PC-9 (cell line): ENCODE results near the gene APELA. TPM values are rescaled to one million over a fixed set of nuclear protein-coding genes. Genes with fewer than 3 reads are reported as not detected.
"Not testable (repeated sequence)": the region's sequence is repeated elsewhere in the genome, so short reads cannot be mapped to it uniquely, and the experiment has no call there.

ENCODE experiments used
- BruUV-seq: library from RNA; stranded (reverse); fragments of 400-500 nt; replicated peaks from 2 replicates; lab custom pipeline; 2021; lab: Mats Ljungman, UMichigan
- CTCF ChIA-PET: fragments of 300-600 bp; sonication (Branson Sonifier 250); formaldehyde crosslinking; loops from one replicate; lab custom pipeline; 2022; ENCODE audit warnings: antibody characterized with exemption; lab: Charles Lee
- POLR2A ChIA-PET: fragments of 300-600 bp; sonication (Branson Sonifier 250); formaldehyde crosslinking; loops from one replicate; lab custom pipeline; 2022; ENCODE audit warnings: antibody characterized with exemption; ENCODE audit not compliant: unreplicated experiment; lab: Charles Lee
- DNase-seq, 2 experiments: peaks; one replicate each; pipeline versions ENCODE4 v3.0.0 to v3.0.0-alpha.2; 2015 to 2022; ENCODE audit warnings: mixed read lengths in 1 of 2
- H2AFZ ChIP-seq: fragments of 200-600 bp; sonication (generic); 2 replicates; pipeline ENCODE4 v1.8.1; 2017; ENCODE audit warnings: antibody characterized with exemption
- H3F3A ChIP-seq: fragments of 200-600 bp; sonication (generic); 2 replicates; pipeline ENCODE4 v1.8.1; 2017; ENCODE audit warnings: antibody characterized with exemption, mild to moderate bottlenecking, low read depth; ENCODE audit not compliant: insufficient read depth
- H3K27ac ChIP-seq: fragments of 200-600 bp; sonication (generic); 2 replicates; pipeline ENCODE4 v1.6.1; 2016; ENCODE audit warnings: mixed run types
- H3K27me3 ChIP-seq: fragments of 200-600 bp; sonication (generic); 2 replicates; pipeline ENCODE4 v1.6.1; 2016; ENCODE audit warnings: low read depth, mixed run types; ENCODE audit not compliant: insufficient read depth
- H3K36me3 ChIP-seq: fragments of 200-600 bp; sonication (generic); 2 replicates; pipeline ENCODE4 v1.6.1; 2016; ENCODE audit warnings: low read depth, mixed run types
- H3K4me1 ChIP-seq: fragments of 200-600 bp; sonication (generic); replicated peaks from 2 replicates; pipeline ENCODE4 v1.6.1; 2016; ENCODE audit warnings: mixed run types; ENCODE audit not compliant: insufficient read depth
- H3K4me2 ChIP-seq: fragments of 200-600 bp; sonication (generic); 2 replicates; pipeline ENCODE4 v1.6.1; 2017; ENCODE audit warnings: mixed run types
- H3K4me3 ChIP-seq: fragments of 200-600 bp; sonication (generic); 2 replicates; pipeline ENCODE4 v1.6.1; 2016; ENCODE audit warnings: mixed run types
- H3K79me2 ChIP-seq: fragments of 200-600 bp; sonication (generic); 2 replicates; pipeline ENCODE4 v1.6.1; 2017; ENCODE audit warnings: low read depth, mixed run types
- H3K9me2 ChIP-seq: fragments of 200-600 bp; sonication (generic); 2 replicates; pipeline ENCODE4 v1.8.1; 2017; ENCODE audit warnings: mild to moderate bottlenecking; ENCODE audit not compliant: insufficient read depth
- H3K9me3 ChIP-seq: fragments of 200-600 bp; sonication (generic); 2 replicates; pipeline ENCODE4 v1.8.1; 2016; ENCODE audit warnings: low read depth; ENCODE audit not compliant: insufficient read depth
- H4K20me1 ChIP-seq: fragments of 200-600 bp; sonication (generic); 2 replicates; pipeline ENCODE4 v1.8.1; 2017; ENCODE audit not compliant: insufficient read depth
- EZH2 ChIP-seq: fragments of 200-600 bp; sonication (generic); IDR thresholded peaks from 2 replicates; pipeline ENCODE4 v1.8.0; 2017; ENCODE audit warnings: antibody characterized with exemption, low read depth
- intact Hi-C: fragments of 100-400 bp; cut with micrococcal nuclease; formaldehyde crosslinking; loops from one replicate; pipeline ENCODE4 v1.10.0; 2022; ENCODE audit not compliant: unreplicated experiment
- total RNA-seq: library from RNA; stranded (reverse); gene quantifications from 2 replicates; pipeline ENCODE4 v1.2.3, GENCODE V29; 2021
- TF ChIP-seq, protein P1 (sequence below): fragments of 200-600 bp; sonication (generic); conservative IDR thresholded peaks from 2 replicates; pipeline ENCODE4 v1.6.1; 2017; ENCODE audit warnings: mixed run types, antibody characterized with exemption, mild to moderate bottlenecking, moderate library complexity

The APELA gene
- total RNA-seq, 1 experiment from 2014 or later = not detected

DNA sequence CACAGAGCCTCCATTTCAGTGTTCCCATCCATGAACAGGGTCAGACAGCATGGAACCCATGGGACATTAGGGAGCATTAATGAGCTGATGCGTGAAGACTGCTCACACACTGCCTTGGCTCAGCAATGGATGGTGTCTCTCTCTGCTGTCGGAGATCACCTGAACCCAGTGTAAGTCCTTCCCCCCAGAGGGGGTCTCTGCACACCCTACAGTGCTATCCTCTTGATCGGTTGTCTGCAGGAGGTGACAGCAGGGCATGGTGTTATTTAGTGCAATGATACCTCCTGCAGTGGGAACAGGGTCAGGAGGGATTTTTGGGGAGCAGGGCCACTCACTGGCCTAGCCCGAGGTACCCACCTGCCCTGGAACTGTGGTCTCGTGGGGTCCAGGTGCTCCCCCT, 25.6 kb downstream of the APELA start:
- no peak for TF ChIP-seq EZH2
- TF ChIP-seq, protein P1, sequence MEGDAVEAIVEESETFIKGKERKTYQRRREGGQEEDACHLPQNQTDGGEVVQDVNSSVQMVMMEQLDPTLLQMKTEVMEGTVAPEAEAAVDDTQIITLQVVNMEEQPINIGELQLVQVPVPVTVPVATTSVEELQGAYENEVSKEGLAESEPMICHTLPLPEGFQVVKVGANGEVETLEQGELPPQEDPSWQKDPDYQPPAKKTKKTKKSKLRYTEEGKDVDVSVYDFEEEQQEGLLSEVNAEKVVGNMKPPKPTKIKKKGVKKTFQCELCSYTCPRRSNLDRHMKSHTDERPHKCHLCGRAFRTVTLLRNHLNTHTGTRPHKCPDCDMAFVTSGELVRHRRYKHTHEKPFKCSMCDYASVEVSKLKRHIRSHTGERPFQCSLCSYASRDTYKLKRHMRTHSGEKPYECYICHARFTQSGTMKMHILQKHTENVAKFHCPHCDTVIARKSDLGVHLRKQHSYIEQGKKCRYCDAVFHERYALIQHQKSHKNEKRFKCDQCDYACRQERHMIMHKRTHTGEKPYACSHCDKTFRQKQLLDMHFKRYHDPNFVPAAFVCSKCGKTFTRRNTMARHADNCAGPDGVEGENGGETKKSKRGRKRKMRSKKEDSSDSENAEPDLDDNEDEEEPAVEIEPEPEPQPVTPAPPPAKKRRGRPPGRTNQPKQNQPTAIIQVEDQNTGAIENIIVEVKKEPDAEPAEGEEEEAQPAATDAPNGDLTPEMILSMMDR = no peak
- POLR2A ChIA-PET = no interaction called here

GRCh38 chr4:164904336-164904735, 27.4 kb downstream of the APELA start:
- Histone ChIP-seq H3K79me2 (no peaks in the 10 kb centered on the region), H3K9me2 (no peaks in the 10 kb centered on the region), H3K4me3 (no peak overlapping the region), H3K27ac (no peak overlapping the region), H3K36me3 (no peaks in the 10 kb centered on the region), H3K4me1 (no peaks in the 10 kb centered on the region), H3K4me2 (no peak overlapping the region), H4K20me1 (no peaks in the 10 kb centered on the region), H2AFZ (no peak overlapping the region), H3F3A (no peaks in the 10 kb centered on the region), H3K9me3 (no peaks in the 10 kb centered on the region), H3K27me3 (no peaks in the 10 kb centered on the region)
- no peak for DNase-seq
- CTCF ChIA-PET = no interaction called here
- POLR2A ChIA-PET = no interaction called here
- intact Hi-C loops = no loop called here
- no TSS peak for BruUV-seq
- TF ChIP-seq, protein P1 = no peak
- TF ChIP-seq EZH2 = no peak

More for the DNA sequence above, 25.6 kb downstream of the APELA start:
- Histone ChIP-seq H4K20me1 (no peaks in the 10 kb centered on the region), H3K27ac (no peak overlapping the region), H2AFZ (no peak overlapping the region), H3K36me3 (no peaks in the 10 kb centered on the region), H3K79me2 (no peaks in the 10 kb centered on the region), H3K4me3 (no peak overlapping the region), H3K27me3 (no peaks in the 10 kb centered on the region), H3K4me2 (no peak overlapping the region), H3F3A (no peaks in the 10 kb centered on the region), H3K9me3 (no peaks in the 10 kb centered on the region), H3K4me1 (no peaks in the 10 kb centered on the region), H3K9me2 (no peaks in the 10 kb centered on the region)
- CTCF ChIA-PET = no interaction called here
- DNase-seq = no peak
- BruUV-seq = no TSS peak
- intact Hi-C loops = no loop called here

DNA sequence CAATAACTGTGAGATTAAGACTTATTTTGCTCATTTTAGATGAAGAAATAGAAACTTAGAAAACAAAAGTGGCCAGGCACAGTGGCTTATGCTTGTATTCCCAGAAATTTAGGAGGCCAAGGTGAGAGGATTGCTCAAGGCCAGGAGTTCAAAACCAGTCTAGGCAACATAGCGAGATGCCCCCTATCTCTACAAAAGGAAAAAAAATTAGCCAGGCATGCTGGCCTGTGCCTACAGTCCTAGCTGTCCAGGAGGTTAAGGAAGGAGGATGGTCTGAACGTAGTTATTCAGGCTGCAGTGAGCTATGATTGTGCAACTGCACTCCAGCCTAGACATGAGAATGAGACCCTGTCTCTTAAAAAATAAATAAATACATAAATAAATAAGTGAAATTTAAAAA, 28.0 kb downstream of the APELA start:
- H3K4me2 ChIP-seq = no peak overlapping the region
- H3K9me2 ChIP-seq = no peaks in the 10 kb centered on the region
- intact Hi-C loops = no loop called here
- BruUV-seq = no TSS peak
- no peaks in the 10 kb centered on the region for H3K4me1 ChIP-seq
- H3K27me3 ChIP-seq = no peaks in the 10 kb centered on the region
- no peak for DNase-seq
- H2AFZ ChIP-seq = no peak overlapping the region
- no peaks in the 10 kb centered on the region for H3K9me3 ChIP-seq
- H3K36me3 ChIP-seq = no peaks in the 10 kb centered on the region
- no peak for TF ChIP-seq EZH2
- POLR2A ChIA-PET = no interaction called here
- CTCF ChIA-PET = no interaction called here
- H3K79me2 ChIP-seq = no peaks in the 10 kb centered on the region
- H4K20me1 ChIP-seq = no peaks in the 10 kb centered on the region
- H3K4me3 ChIP-seq = no peak overlapping the region
- no peaks in the 10 kb centered on the region for H3F3A ChIP-seq
- no peak overlapping the region for H3K27ac ChIP-seq

- no TSS peak for BruUV-seq
- H3K36me3 ChIP-seq = no peaks in the 10 kb centered on the region
- TF ChIP-seq, protein P1 = no peak
- no peak for TF ChIP-seq EZH2
- CTCF ChIA-PET = no interaction called here
- no peaks in the 10 kb centered on the region for H3K79me2 ChIP-seq
- H3K27ac ChIP-seq = no peak overlapping the region
- no peak overlapping the region for H3K4me3 ChIP-seq
- DNase-seq = no peak
- H4K20me1 ChIP-seq = no peaks in the 10 kb centered on the region
- POLR2A ChIA-PET = no interaction called here
- no peaks in the 10 kb centered on the region for H3K27me3 ChIP-seq
- no peak overlapping the region for H2AFZ ChIP-seq
- intact Hi-C loops = no loop called here
- H3K9me2 ChIP-seq = no peaks in the 10 kb centered on the region
- H3K9me3 ChIP-seq = no peaks in the 10 kb centered on the region
- H3K4me2 ChIP-seq = no peak overlapping the region
- no peaks in the 10 kb centered on the region for H3F3A ChIP-seq
- no peaks in the 10 kb centered on the region for H3K4me1 ChIP-seq
Measured at GRCh38 chr4:164906368-164906767, 29.4 kb downstream of the APELA start.

DNA sequence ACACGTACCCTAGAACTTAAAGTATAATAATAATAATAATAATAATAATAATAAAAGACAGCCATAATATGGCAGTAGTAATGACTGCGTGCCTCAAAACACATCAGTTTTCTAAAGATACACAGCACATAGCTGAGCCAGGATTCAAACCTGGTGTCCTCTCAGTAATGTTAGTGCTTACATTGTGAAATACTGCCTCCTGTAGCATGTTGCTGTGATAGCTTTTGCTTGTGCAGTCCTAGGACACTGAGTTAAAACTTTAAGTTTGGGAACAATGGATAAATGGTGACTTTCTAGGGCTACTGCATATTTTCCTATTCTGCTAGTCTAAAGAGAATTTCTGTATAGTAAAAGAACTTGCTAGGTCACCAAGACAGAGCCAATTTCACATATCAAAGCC, 36.5 kb downstream of the APELA start:
- H3K4me2 ChIP-seq, intact Hi-C loops, H3K79me2 ChIP-seq, H4K20me1 ChIP-seq, H3K9me2 ChIP-seq, BruUV-seq, H3K36me3 ChIP-seq, POLR2A ChIA-PET, H3K4me3 ChIP-seq, DNase-seq, CTCF ChIA-PET, H3K27me3 ChIP-seq, H2AFZ ChIP-seq, H3K27ac ChIP-seq, H3K9me3 ChIP-seq, H3F3A ChIP-seq, H3K4me1 ChIP-seq: not testable (repeated sequence)
